Stomach smooth muscle (tissue), 2 donors: ENCODE measurements around the gene MKS1.

ENCODE experiments used
- H3K27ac ChIP-seq: one replicate; pipeline ENCODE4 v1.7.0; 2013; ENCODE audit warnings: mild to moderate bottlenecking, low read length, inconsistent platforms
- H3K27me3 ChIP-seq, 2 donors: one replicate each; pipeline ENCODE4 v1.7.0; 2013; ENCODE audit warnings: low read length in 2 of 2; ENCODE audit not compliant: insufficient read depth in 2 of 2, control insufficient read depth in 1 of 2
- H3K36me3 ChIP-seq, 2 donors: one replicate each; pipeline ENCODE4 v1.7.0; 2013; ENCODE audit warnings: low read length in 2 of 2; ENCODE audit not compliant: control insufficient read depth in 2 of 2, insufficient read depth in 2 of 2
- H3K4me1 ChIP-seq: one replicate; pipeline ENCODE4 v1.7.0; 2013; ENCODE audit warnings: low read length; ENCODE audit not compliant: control insufficient read depth, insufficient read depth
- H3K4me3 ChIP-seq, 2 donors: one replicate each; pipeline ENCODE4 v1.7.0; 2013; ENCODE audit warnings: low read length in 2 of 2
- H3K9ac ChIP-seq, 2 donors: one replicate each; pipeline ENCODE4 v1.7.0; 2013; ENCODE audit warnings: low read length in 2 of 2, mild to moderate bottlenecking in 1 of 2
- H3K9me3 ChIP-seq, 2 donors: one replicate each; pipeline ENCODE4 v1.7.0; 2013; ENCODE audit warnings: low read length in 2 of 2; ENCODE audit not compliant: control insufficient read depth in 2 of 2
- donor health status: healthy.
- donor health status: Pancreatic carcinoma.

The MKS1 gene

GRCh38 chr17:58228679-58229078, 9.6 kb upstream of the MKS1 start:
- no peak overlapping the region for H3K9ac ChIP-seq
- peaks cover 9 to 13% of the 10 kb centered on the region in 2 donors for H3K27me3 ChIP-seq
- no peak overlapping the region for H3K4me3 ChIP-seq
- H3K27ac ChIP-seq, result no peak overlapping the region
- no peaks in the 10 kb centered on the region for H3K4me1 ChIP-seq
- H3K9me3 ChIP-seq, result no peaks in the 10 kb centered on the region
- H3K36me3 ChIP-seq, result no peaks in the 10 kb centered on the region

GRCh38 chr17:58227733-58228132, 8.7 kb upstream of the MKS1 start:
- Histone ChIP-seq H3K4me1 (no peaks in the 10 kb centered on the region), H3K27me3 (peaks cover 7 to 10% of the 10 kb centered on the region in 2 donors), H3K27ac (no peak overlapping the region), H3K9ac (no peak overlapping the region), H3K36me3 (no peaks in the 10 kb centered on the region), H3K4me3 (no peak overlapping the region), H3K9me3 (no peaks in the 10 kb centered on the region)

- no peaks in the 10 kb centered on the region for H3K9me3 ChIP-seq
- H3K27ac ChIP-seq, result no peak overlapping the region
- no peaks in the 10 kb centered on the region for H3K36me3 ChIP-seq
- no peak overlapping the region for H3K4me3 ChIP-seq
- no peak overlapping the region for H3K9ac ChIP-seq
- peaks cover 4% of the 10 kb centered on the region for H3K4me1 ChIP-seq
- peaks cover 0 to 4% of the 10 kb centered on the region in 2 donors for H3K27me3 ChIP-seq
Observed at GRCh38 chr17:58224315-58224714, 5.3 kb upstream of the MKS1 start.

- H3K36me3 ChIP-seq, result peaks cover 3 to 12% of the 10 kb centered on the region in 2 donors
- H3K4me1 ChIP-seq, result peaks cover 8% of the 10 kb centered on the region
- H3K27ac ChIP-seq, result peak overlapping the region; percentile 69
- H3K4me3 ChIP-seq, result peak overlapping the region; percentile 74 to 91
- no peak overlapping the region for H3K9ac ChIP-seq
- H3K27me3 ChIP-seq, result no peaks in the 10 kb centered on the region
- H3K9me3 ChIP-seq, result no peaks in the 10 kb centered on the region
Observed at GRCh38 chr17:58219789-58220183, 731 bp upstream of the MKS1 start.

GRCh38 chr17:58217766-58218165, 1.3 kb downstream of the MKS1 start:
- Histone ChIP-seq H3K4me1 (peaks cover 8% of the 10 kb centered on the region), H3K9ac (no peak overlapping the region), H3K4me3 (no peak overlapping the region), H3K27ac (no peak overlapping the region), H3K36me3 (peaks cover 16 to 28% of the 10 kb centered on the region in 2 donors), H3K27me3 (no peaks in the 10 kb centered on the region), H3K9me3 (no peaks in the 10 kb centered on the region)

- no peak overlapping the region for H3K27ac ChIP-seq
- no peaks in the 10 kb centered on the region for H3K9me3 ChIP-seq
- H3K4me3 ChIP-seq, result no peak overlapping the region
- no peak overlapping the region for H3K9ac ChIP-seq
- H3K4me1 ChIP-seq, result peaks cover 8% of the 10 kb centered on the region
- no peaks in the 10 kb centered on the region for H3K27me3 ChIP-seq
- peaks cover 23 to 43% of the 10 kb centered on the region in 2 donors for H3K36me3 ChIP-seq
Observed at GRCh38 chr17:58215685-58216084, 3.4 kb downstream of the MKS1 start.

- Histone ChIP-seq H3K4me3 (no peak overlapping the region), H3K4me1 (no peaks in the 10 kb centered on the region), H3K9me3 (no peaks in the 10 kb centered on the region), H3K36me3 (peaks cover 39 to 68% of the 10 kb centered on the region in 2 donors), H3K9ac (no peak overlapping the region), H3K27me3 (no peaks in the 10 kb centered on the region), H3K27ac (no peak overlapping the region)
Observed at GRCh38 chr17:58210922-58211321, 8.1 kb downstream of the MKS1 start.

- Histone ChIP-seq H3K27ac (no peak overlapping the region), H3K36me3 (peaks cover 31 to 57% of the 10 kb centered on the region in 2 donors), H3K27me3 (no peaks in the 10 kb centered on the region), H3K9ac (no peak overlapping the region), H3K4me1 (no peaks in the 10 kb centered on the region), H3K9me3 (no peaks in the 10 kb centered on the region), H3K4me3 (no peak overlapping the region)
Observed at GRCh38 chr17:58208344-58208743, 10.7 kb downstream of the MKS1 start.

- no peaks in the 10 kb centered on the region for H3K27me3 ChIP-seq
- H3K9me3 ChIP-seq, result no peaks in the 10 kb centered on the region
- H3K4me1 ChIP-seq, result no peaks in the 10 kb centered on the region
- no peak overlapping the region for H3K9ac ChIP-seq
- no peak overlapping the region for H3K27ac ChIP-seq
- no peak overlapping the region for H3K4me3 ChIP-seq
- H3K36me3 ChIP-seq, result peaks cover 25 to 49% of the 10 kb centered on the region in 2 donors
Observed at GRCh38 chr17:58207451-58207850, 11.6 kb downstream of the MKS1 start.

- Histone ChIP-seq H3K9me3 (no peaks in the 10 kb centered on the region), H3K4me3 (no peak overlapping the region), H3K36me3 (peaks cover 20 to 39% of the 10 kb centered on the region in 2 donors), H3K9ac (no peak overlapping the region), H3K27me3 (no peaks in the 10 kb centered on the region), H3K4me1 (no peaks in the 10 kb centered on the region), H3K27ac (no peak overlapping the region)
Observed at GRCh38 chr17:58205936-58206335, 13.1 kb downstream of the MKS1 start.

- H3K36me3 ChIP-seq, result peaks cover 12 to 28% of the 10 kb centered on the region in 2 donors
- no peak overlapping the region for H3K9ac ChIP-seq
- H3K27ac ChIP-seq, result no peak overlapping the region
- no peak overlapping the region for H3K4me3 ChIP-seq
- peaks cover 0 to 5% of the 10 kb centered on the region in 2 donors for H3K27me3 ChIP-seq
- H3K4me1 ChIP-seq, result no peaks in the 10 kb centered on the region
- H3K9me3 ChIP-seq, result no peaks in the 10 kb centered on the region
Observed at GRCh38 chr17:58204796-58205195, 14.3 kb downstream of the MKS1 start.
